GM18519 (cell line): Measurements from ENCODE around the gene CYP26C1.

ENCODE experiments used
- ATAC-seq: cut with Tn5 transposase; IDR thresholded peaks from one replicate; pipeline ENCODE4 v1.9.1; 2021; ENCODE audit warnings: mild to moderate bottlenecking, moderate library complexity; ENCODE audit not compliant: unreplicated experiment, low FRiP score

CYP26C1 gene

GRCh38 chr10:93059975-93060886 lies at the start of gene CYP26C1:
CYP26C1 (plus strand) TSS chr10:93060798; CDS start chr10:93061264, 466 bp downstream.
- no peak for ATAC-seq

GRCh38 chr10:93015722-93016121 lies 44.9 kb upstream of the CYP26C1 start:
- no peak for ATAC-seq

GRCh38 chr10:93023013-93023650 lies 37.5 kb upstream of the CYP26C1 start:
- no peak for ATAC-seq

DNA sequence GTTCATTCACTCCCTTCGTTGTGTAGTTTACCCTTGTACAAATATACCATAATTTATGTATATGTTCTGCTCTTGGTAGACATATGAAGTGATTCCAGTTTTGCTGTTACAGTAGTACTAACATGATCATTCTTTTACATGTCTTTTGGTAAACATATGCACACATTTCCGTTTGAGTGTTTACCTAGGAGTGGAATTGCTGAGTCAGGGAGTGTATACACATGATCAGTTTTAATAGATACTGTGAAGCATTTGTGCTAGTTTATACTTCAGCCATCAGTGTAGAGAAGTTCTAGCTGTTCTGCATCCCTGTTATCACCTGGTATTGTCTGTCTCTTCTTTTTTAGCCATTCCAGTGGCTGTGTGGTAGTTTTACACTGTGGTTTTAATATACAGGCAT lies 34.5 kb upstream of the CYP26C1 start:
- no peak for ATAC-seq

DNA sequence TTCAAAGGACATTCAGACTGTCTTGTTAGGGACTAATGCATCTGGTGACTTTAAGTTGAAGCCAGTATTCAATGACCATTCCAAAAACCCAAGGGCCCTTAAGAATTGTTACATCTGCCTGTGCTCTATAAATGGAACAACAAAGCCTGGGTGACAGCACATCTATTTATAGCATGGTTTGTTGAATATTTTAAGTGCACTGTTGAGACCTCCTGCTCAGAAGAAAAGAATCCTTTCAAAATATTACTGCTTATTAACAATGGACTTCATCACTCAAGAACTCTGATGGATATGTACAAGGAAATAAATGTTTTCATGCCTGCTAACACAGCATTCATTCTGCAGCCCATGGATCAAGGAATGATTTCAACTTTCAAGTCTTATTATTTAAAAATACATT lies 33.1 kb upstream of the CYP26C1 start:
- ATAC-seq, result no peak

DNA sequence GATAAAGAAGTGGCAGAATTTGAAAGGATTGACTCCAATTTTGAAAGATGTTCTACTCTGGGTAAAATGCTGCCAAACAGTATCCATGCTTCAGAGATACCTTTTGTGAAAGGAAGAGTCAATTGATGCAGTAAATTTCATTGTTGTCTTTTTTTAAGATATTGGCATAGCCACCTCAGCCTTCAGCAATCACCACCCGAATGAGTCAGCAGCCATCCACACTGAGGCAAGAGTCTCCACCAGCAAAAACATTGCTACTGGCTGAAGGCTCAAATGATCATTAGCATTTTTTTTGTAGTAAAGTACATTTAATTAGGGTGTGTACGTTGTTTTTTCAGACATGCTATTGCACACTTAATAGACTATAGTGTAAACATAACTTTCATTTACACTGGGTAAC lies 31.7 kb upstream of the CYP26C1 start:
- no peak for ATAC-seq

DNA sequence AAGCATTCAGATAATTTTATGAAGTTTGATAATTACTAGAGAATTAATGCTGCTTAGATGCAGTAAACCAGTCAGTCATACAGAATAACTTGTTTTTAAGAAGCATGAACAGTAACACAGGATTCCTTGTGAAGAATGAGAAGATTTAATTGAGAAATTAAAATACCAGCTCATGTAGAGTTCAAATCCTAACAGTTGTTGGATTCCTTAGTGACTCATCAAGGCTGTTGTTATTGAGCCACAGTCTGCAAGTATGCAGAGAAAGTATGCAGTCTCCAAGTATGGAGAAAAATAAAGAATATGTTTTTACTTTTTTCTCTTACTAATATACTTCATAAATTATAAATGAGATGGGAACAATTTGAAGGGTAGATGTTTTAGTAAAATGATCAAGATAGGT lies 30.2 kb upstream of the CYP26C1 start:
- ATAC-seq, result no peak

- no peak for ATAC-seq
Observed at GRCh38 chr10:93032105-93032808, 28.3 kb upstream of the CYP26C1 start.

GRCh38 chr10:93032809-93033137 lies 27.8 kb upstream of the CYP26C1 start:
- ATAC-seq, result no peak

DNA sequence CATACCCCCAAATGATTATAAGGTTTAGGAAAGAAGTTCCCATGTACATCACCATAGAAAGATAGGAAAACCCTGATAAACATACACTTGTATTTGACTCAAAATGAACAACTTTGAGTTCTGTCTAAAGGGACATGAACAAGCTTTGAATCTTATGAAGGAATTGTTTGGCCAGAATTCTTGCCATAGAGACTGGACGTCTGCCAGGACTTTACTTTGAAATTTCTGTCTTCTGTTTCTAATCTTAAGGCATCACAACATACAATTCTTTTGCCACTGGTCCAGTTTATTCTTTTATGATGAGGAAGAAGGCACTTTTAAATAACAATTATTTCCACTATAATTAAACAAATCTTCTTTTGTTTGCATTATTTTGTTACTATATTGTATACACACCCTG lies 26.2 kb upstream of the CYP26C1 start:
- no peak for ATAC-seq

DNA sequence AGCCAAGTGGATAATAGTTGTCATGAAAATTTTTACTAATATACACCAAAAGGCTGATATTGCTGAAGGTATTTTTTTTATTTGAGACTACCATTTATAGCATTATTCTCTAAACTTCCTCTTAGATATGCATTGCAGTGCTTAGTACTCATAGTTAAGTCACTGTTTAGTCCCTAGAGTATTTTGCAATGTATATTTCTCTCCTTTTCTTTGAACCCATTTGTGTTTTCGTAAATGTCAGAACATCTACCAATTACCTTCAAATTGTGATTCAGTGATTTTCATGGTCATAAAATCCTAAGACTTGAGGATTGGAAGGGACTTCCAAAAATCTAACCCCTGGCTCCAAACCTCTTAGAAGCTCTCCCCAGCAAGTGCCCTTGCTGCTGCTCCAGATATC lies 21.5 kb upstream of the CYP26C1 start:
- no peak for ATAC-seq

DNA sequence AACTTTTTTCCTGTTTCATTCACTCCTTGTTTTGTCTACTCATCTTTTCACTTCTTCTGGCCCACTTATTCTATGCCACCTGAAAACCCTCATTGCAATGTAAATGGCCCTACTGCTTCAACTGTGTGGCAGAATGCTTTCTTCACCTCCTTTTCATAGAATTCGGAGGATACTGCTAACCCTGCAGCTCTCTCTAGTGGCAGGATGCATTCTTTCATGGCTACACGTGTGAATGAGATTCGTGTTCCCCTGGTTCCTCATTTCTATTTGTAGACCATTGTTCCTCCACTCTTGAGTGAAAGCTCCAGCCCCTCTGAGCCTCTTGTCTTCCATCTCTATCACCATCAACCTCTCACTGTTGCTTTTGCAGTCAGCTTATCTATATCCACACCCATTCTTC lies 20.9 kb upstream of the CYP26C1 start:
- no peak for ATAC-seq

GRCh38 chr10:93054486-93054885 lies 6.1 kb upstream of the CYP26C1 start:
- no peak for ATAC-seq

- no peak for ATAC-seq
Observed at GRCh38 chr10:93058139-93058538, 2.5 kb upstream of the CYP26C1 start.

DNA sequence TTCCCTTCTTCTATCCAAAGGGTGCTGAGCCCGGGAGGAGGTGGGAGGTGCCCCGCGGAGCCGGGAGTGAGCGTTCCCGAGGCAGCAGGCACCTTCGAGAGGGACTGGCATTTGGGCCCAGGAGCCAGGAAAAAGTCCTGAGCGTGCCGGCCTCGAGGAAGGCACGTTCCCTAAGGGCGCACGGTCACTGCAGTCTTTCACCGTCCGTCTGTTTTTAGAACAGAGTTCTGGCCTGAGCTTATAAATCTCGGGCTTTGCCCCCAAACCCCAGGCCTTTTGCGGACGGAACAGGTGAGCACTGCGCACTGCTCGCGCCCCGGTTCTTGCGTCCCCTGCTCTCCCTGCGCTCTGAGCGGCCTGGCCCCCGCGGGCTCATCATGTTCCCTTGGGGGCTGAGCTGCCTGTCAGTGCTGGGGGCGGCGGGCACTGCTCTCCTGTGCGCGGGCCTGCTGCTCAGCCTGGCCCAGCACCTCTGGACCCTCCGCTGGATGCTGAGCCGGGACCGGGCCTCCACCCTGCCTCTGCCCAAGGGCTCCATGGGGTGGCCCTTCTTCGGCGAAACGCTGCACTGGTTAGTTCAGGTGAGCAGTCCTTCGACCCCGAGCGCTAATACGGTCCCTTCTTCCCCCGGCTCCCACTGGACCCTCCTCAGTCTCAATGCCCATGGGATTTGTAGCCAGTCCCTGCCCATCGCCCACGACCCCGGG lies 442 bp downstream of the CYP26C1 start:
- ATAC-seq, result no peak

DNA sequence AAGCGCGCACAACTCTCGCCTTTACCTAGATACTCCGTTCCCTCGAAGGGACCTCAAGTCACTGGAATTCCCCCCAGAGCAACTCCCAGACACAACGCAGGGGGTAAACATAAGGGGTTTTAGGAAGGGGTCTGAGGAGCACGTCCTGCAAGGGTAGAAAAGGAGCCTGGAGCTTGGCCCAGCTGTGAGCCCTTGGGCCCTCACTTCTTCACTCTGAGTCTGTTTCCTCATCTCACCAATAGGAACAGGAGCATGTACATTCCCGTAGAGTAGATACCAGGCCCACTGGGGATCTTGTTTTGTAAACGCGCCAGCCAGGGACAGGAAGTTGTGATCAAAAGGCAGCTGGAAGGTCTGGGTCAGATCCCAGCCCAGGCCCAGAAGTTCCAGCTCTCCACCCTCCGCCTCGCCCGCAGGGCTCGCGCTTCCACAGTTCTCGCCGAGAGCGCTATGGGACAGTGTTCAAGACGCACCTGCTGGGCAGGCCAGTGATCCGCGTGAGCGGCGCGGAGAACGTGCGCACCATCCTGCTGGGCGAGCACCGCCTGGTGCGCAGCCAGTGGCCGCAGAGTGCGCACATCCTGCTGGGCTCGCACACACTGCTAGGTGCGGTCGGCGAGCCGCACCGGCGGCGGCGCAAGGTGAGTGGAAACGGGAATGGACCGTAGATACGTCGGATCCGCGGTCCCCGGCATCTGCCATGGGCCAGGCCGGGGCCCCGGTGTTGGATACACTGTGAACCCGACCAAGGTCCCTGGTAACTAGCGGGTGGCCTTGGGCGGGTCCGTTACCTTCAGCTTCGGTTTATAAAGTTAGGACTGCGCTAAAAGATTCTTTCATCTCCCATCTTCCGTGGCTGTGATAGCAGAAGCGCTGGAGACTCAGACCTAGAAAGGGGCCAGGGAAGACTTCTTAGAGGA lies 1.3 kb downstream of the CYP26C1 start:
- ATAC-seq, result no peak

DNA sequence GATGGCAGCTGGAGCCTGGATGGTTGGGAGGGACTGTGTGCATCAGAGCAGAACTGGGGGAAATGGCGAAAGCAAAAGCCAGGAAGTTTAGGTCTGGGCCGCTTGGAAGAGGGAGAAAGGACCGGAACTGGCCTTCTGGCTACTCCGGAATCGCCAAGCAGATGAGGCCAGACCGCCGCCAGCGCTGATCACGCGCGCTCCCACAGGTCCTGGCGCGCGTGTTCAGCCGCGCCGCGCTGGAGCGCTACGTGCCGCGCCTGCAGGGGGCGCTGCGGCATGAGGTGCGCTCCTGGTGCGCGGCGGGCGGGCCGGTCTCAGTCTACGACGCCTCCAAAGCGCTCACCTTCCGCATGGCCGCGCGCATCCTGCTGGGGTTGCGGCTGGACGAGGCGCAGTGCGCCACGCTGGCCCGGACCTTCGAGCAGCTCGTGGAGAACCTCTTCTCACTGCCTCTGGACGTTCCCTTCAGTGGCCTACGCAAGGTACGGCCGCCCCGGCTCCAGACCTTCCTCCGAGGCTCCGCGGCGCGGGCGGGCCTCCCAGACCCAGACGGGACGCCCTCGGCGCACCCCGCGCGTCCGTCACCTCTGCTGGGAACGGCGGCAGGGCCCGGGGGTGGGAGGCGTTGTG lies 2.0 kb downstream of the CYP26C1 start:
- ATAC-seq, result no peak

DNA sequence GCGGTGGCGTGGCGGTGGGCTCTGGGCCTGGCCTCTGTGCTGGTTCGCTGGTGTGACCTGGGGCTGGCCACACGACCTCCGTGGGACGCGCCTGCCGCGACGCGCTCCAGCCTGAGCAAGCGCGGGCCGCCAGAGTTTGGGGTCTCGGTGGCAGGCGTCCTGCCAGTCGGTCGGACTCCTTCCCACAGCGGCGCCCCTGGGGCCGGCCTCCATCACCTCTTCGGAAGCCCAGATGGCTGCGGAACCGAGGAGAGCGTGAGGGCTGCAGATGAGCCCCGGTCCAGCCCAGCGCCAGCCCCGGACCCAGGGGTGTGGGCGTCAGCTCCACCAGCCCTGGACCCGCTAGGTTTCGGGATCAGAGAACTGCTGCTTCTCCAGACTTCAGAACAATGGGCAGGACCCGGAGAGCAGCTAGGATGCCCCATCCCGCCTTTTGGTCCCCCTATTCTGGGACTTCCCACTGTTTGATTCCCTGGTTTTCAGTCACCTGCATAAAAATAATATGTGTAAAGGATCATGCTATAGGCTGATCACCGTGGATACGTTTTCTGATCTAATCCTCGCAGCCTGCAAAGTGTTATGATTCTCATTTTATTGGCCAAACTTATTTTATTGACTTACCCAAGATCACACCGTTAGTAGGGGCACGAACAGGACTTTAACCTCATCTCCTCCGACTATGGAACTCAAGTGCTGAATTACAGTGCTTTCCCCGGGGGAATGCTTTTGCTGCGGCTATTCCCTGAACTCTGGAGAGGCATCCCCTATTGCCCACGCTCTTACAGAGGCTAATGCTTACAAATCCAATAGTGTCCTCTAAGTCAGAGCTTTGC lies 2.8 kb downstream of the CYP26C1 start:
- ATAC-seq, result no peak
